OCI-LY1 (cell line): ENCODE measurements around the gene MTHFS.

Source experiments
- EZH2 ChIP-seq: fragments of 200-600 bp; sonication (generic), shearing (Covaris generic); IDR thresholded peaks from 2 replicates; pipeline ENCODE4 v1.8.0; 2017; ENCODE audit warnings: borderline replicate concordance, mixed run types, mild to moderate bottlenecking, antibody characterized with exemption, low read length, moderate library complexity, mixed read lengths
- TF ChIP-seq, protein P1 (sequence below): fragments of 200-600 bp; sonication (generic), shearing (Covaris generic); IDR thresholded peaks from 2 replicates; pipeline ENCODE4 v1.5.1; 2017; ENCODE audit warnings: mild to moderate bottlenecking, antibody characterized with exemption, low read length, moderate library complexity, mixed read lengths

DNA sequence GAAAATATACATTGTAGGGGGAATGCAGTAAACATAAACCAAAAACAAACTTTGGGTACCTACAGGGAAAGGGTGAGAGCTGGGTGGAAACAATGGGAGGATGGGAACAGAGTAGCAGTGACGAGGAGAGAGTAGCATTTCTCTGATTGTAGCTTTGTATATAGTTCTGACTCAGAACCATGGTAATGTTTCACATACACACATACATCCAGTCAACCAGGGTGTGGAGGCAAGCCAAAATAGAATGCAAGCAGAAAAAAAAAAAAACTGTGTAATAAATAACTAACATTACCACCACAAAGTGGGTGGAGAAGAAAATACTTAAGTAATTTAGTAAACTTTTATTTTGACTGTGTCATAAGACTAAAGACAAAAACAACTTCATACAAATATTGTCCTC lies 47.0 kb upstream of the MTHFS start:
- TF ChIP-seq, protein P1, sequence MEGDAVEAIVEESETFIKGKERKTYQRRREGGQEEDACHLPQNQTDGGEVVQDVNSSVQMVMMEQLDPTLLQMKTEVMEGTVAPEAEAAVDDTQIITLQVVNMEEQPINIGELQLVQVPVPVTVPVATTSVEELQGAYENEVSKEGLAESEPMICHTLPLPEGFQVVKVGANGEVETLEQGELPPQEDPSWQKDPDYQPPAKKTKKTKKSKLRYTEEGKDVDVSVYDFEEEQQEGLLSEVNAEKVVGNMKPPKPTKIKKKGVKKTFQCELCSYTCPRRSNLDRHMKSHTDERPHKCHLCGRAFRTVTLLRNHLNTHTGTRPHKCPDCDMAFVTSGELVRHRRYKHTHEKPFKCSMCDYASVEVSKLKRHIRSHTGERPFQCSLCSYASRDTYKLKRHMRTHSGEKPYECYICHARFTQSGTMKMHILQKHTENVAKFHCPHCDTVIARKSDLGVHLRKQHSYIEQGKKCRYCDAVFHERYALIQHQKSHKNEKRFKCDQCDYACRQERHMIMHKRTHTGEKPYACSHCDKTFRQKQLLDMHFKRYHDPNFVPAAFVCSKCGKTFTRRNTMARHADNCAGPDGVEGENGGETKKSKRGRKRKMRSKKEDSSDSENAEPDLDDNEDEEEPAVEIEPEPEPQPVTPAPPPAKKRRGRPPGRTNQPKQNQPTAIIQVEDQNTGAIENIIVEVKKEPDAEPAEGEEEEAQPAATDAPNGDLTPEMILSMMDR, result no peak
- TF ChIP-seq EZH2, result no peak
